Measurements from ENCODE around the gene FAIM2.

Gene FAIM2

GRCh38 chr12:49920241-49920914, 16.7 kb upstream of the FAIM2 start:
- CTCF ChIA-PET = no interaction called here
- Histone ChIP-seq H3K4me3 (ENCODE audit: low read depth, low read length) (no peak overlapping the region), H3K27ac (ENCODE audit: extremely low read depth, low read depth, low read length) (no peak overlapping the region), H3K4me1 (ENCODE audit: control insufficient read depth, insufficient read depth, low read length) (peaks cover 2% of the 10 kb centered on the region; the same call in 1 of the 2 replicates), H3K36me3 (ENCODE audit: control insufficient read depth in 2 of 2, insufficient read depth in 1 of 2, low read length in 2 of 2) (no peaks in the 10 kb centered on the region), H3K9me3 (ENCODE audit: control insufficient read depth, insufficient read depth, low read depth, low read length) (no peaks in the 10 kb centered on the region)
- TF ChIP-seq ZNF677 (tag by site-specific recombination; IDR thresholded peaks at IDR 0.05) (no peak), ZNF664 (tag by site-specific recombination; IDR thresholded peaks at IDR 0.05) (no peak), ZNF530 (tag by site-specific recombination; IDR thresholded peaks at IDR 0.05; ENCODE audit: low read depth) (no peak), ZNF624 (tag by site-specific recombination; IDR thresholded peaks at IDR 0.05) (no peak), ZNF707 (tag by site-specific recombination; IDR thresholded peaks at IDR 0.05) (no peak), ZNF785 (tag by site-specific recombination; IDR thresholded peaks at IDR 0.05) (no peak), KLF7 (tag by site-specific recombination; IDR thresholded peaks at IDR 0.05; ENCODE audit: borderline replicate concordance) (no peak), ZBTB49 (tag by site-specific recombination; IDR thresholded peaks at IDR 0.05; ENCODE audit: low read depth) (no peak), ZNF366 (tag by site-specific recombination; conservative IDR thresholded peaks at IDR 0.05) (no peak), ZNF488 (tag by site-specific recombination; IDR thresholded peaks at IDR 0.05) (no peak), ZNF214 (tag by site-specific recombination; IDR thresholded peaks at IDR 0.05; ENCODE audit: borderline replicate concordance) (no peak), GLI2 (tag by site-specific recombination; IDR thresholded peaks at IDR 0.05; ENCODE audit: borderline replicate concordance, low read depth) (no peak), KLF17 (tag by site-specific recombination; IDR thresholded peaks at IDR 0.05) (no peak)
- TF ChIP-seq, protein P1, sequence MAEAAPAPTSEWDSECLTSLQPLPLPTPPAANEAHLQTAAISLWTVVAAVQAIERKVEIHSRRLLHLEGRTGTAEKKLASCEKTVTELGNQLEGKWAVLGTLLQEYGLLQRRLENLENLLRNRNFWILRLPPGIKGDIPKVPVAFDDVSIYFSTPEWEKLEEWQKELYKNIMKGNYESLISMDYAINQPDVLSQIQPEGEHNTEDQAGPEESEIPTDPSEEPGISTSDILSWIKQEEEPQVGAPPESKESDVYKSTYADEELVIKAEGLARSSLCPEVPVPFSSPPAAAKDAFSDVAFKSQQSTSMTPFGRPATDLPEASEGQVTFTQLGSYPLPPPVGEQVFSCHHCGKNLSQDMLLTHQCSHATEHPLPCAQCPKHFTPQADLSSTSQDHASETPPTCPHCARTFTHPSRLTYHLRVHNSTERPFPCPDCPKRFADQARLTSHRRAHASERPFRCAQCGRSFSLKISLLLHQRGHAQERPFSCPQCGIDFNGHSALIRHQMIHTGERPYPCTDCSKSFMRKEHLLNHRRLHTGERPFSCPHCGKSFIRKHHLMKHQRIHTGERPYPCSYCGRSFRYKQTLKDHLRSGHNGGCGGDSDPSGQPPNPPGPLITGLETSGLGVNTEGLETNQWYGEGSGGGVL (tag by site-specific recombination; IDR thresholded peaks at IDR 0.05) = no peak
- POLR2A ChIA-PET = no interaction called here

GRCh38 chr12:49917788-49918173, 14.1 kb upstream of the FAIM2 start:
- Histone ChIP-seq H3K27ac (ENCODE audit: extremely low read depth, low read depth, low read length) (no peak overlapping the region), H3K4me1 (ENCODE audit: control insufficient read depth, insufficient read depth, low read length) (peaks cover 10% of the 10 kb centered on the region), H3K4me3 (ENCODE audit: low read depth, low read length) (no peak overlapping the region), H3K9me3 (ENCODE audit: control insufficient read depth, insufficient read depth, low read depth, low read length) (no peaks in the 10 kb centered on the region), H3K36me3 (ENCODE audit: control insufficient read depth in 2 of 2, insufficient read depth in 1 of 2, low read length in 2 of 2) (no peaks in the 10 kb centered on the region)
- TF ChIP-seq ZNF292 (tag by site-specific recombination; IDR thresholded peaks at IDR 0.05; ENCODE audit: borderline replicate concordance, low read depth) (no peak), ZIC2 (tag by site-specific recombination; IDR thresholded peaks at IDR 0.05) (peak; percentile 12; the same call in 1 of the 2 replicates), PATZ1 (tag by site-specific recombination; IDR thresholded peaks at IDR 0.05) (no peak), ZNF701 (tag by site-specific recombination; IDR thresholded peaks at IDR 0.05) (no peak)
- ChIA-PET POLR2A (no interaction called here), CTCF (interaction anchor here (1.2 kb wide), 1 partner anchor 28 kb away, joined by 9 read pairs; no protein-coding TSS in a partner anchor)

Measured in HEK293 (cell line).